HG03432 (cell line): Measurements from ENCODE around the gene LLGL2.

Experiments
- ATAC-seq: cut with Tn5 transposase; IDR thresholded peaks from one replicate; pipeline ENCODE4 v1.9.1; 2021; ENCODE audit warnings: mild to moderate bottlenecking, moderate library complexity; ENCODE audit not compliant: unreplicated experiment

The LLGL2 gene

GRCh38 chr17:75505640-75506039 is 19.9 kb upstream of the LLGL2 start:
- no peak for ATAC-seq

- no peak for ATAC-seq
These were observed 19.4 kb upstream of the LLGL2 start for GRCh38 chr17:75506134-75506533.

GRCh38 chr17:75506888-75507287 is 18.6 kb upstream of the LLGL2 start:
- no peak for ATAC-seq

- no peak for ATAC-seq
These were observed 17.5 kb upstream of the LLGL2 start for GRCh38 chr17:75507733-75508719.

- ATAC-seq, result no peak
These were observed 16.6 kb upstream of the LLGL2 start for GRCh38 chr17:75508931-75509361.

GRCh38 chr17:75509528-75510258 is 15.8 kb upstream of the LLGL2 start:
- no peak for ATAC-seq

- ATAC-seq, result no peak
These were observed 14.3 kb upstream of the LLGL2 start for GRCh38 chr17:75511270-75511609.

GRCh38 chr17:75511610-75512575 is 13.6 kb upstream of the LLGL2 start:
- ATAC-seq, result no peak

- ATAC-seq, result no peak
These were observed 12.4 kb upstream of the LLGL2 start for GRCh38 chr17:75512926-75513640.

GRCh38 chr17:75513641-75514000 is 11.9 kb upstream of the LLGL2 start:
- ATAC-seq, result no peak

- no peak for ATAC-seq
These were observed 11.1 kb upstream of the LLGL2 start for GRCh38 chr17:75514299-75514918.

GRCh38 chr17:75514919-75515495 is 10.5 kb upstream of the LLGL2 start:
- ATAC-seq, result peak; percentile 2

- peak; percentile 47 for ATAC-seq
These were observed 9.8 kb upstream of the LLGL2 start, which contains the start of gene CASKIN2 for GRCh38 chr17:75515496-75516254. TSS of gene CASKIN2 (minus strand) at chr17:75515537. CDS start at chr17:75513804, 1,733 bp downstream.

GRCh38 chr17:75516255-75516618 is 9.3 kb upstream of the LLGL2 start, which contains the start of gene TSEN54:
TSS of gene TSEN54 (plus strand) at chr17:75516528. CDS start at chr17:75516561, 33 bp downstream.
- peak; percentile 77 for ATAC-seq

- peak; percentile 23 for ATAC-seq
These were observed 8.7 kb upstream of the LLGL2 start for GRCh38 chr17:75516619-75517296.

- no peak for ATAC-seq
These were observed 8.1 kb upstream of the LLGL2 start for GRCh38 chr17:75517297-75517865.

GRCh38 chr17:75518201-75518600 is 7.3 kb upstream of the LLGL2 start:
- ATAC-seq, result no peak
